HFFc6 (cell line): Measurements from ENCODE around the gene LMF1. TPM values are rescaled to one million over a fixed set of nuclear protein-coding genes. Genes with fewer than 3 reads are reported as not detected.

Source experiments
- DNase-seq: peaks from one replicate; pipeline ENCODE4 v3.0.0-alpha.2; 2018
- H3K27ac Mint-ChIP-seq: 2 replicates; pipeline ENCODE4 v1.8.0; 2020; ENCODE audit warnings: mild to moderate bottlenecking, mixed read lengths
- H3K27me3 Mint-ChIP-seq: 2 replicates; pipeline ENCODE4 v1.8.0; 2021; ENCODE audit warnings: mild to moderate bottlenecking, moderate library complexity, mixed read lengths; ENCODE audit not compliant: insufficient read depth
- H3K36me3 Mint-ChIP-seq: 2 replicates; pipeline ENCODE4 v1.8.0; 2021; ENCODE audit warnings: low read depth, mixed read lengths
- H3K4me1 Mint-ChIP-seq: 2 replicates; pipeline ENCODE4 v1.8.0; 2020; ENCODE audit warnings: low read depth, mixed read lengths
- H3K4me3 Mint-ChIP-seq: 2 replicates; pipeline ENCODE4 v1.8.0; 2020; ENCODE audit warnings: mild to moderate bottlenecking, moderate library complexity, mixed read lengths
- H3K9me3 Mint-ChIP-seq: 2 replicates; pipeline ENCODE4 v1.8.0; 2020; ENCODE audit warnings: mild to moderate bottlenecking, mixed read lengths
- total RNA-seq, 6 experiments: library from RNA; stranded (reverse); fragmentation: NEBNext Ultra II Directional; extraction: Animal tissue kit (Norgen Biotek cat#: 25700); gene quantifications; 2 replicates in 1 of 6; 3 replicates in 5 of 6; pipeline ENCODE4 v1.2.3, GENCODE V29; 2021
- TF ChIP-seq, protein P1 (sequence below): fragments of 200-600 bp; sonication (generic); IDR thresholded peaks from 2 replicates; pipeline ENCODE4 v1.5.0; 2021; ENCODE audit warnings: antibody characterized with exemption, mild to moderate bottlenecking

Gene LMF1
- total RNA-seq, 6 experiments from 2014 or later, result 10.9 to 19.3 (median 14.2) TPM

DNA sequence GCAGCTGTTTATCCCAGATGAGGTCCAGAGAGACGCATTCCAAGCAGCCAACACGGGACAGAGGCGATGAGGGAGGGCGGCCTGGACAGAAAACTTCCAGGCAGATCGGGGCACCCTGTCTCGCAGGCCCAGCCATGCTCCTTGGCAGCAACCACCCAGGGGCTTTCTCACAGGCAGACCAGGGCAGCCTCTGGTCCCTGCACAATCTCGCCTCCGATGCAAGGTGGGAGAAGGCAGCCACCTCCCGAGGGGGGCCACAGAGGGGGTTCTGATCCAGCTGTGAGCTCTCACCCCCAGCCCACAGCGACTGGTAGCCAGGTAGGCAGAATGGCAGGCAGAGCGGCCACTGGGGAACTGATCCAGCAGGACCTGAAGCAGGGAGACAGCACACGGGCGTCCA is 48.7 kb downstream of the LMF1 start:
- Mint-ChIP-seq H3K27me3 (no peaks in the 10 kb centered on the region; the same call in 1 of the 2 replicates), H3K4me3 (no peak overlapping the region), H3K9me3 (peaks cover 24% of the 10 kb centered on the region), H3K4me1 (peaks cover 18% of the 10 kb centered on the region), H3K27ac (no peak overlapping the region), H3K36me3 (peaks cover 44% of the 10 kb centered on the region)
- TF ChIP-seq, protein P1, sequence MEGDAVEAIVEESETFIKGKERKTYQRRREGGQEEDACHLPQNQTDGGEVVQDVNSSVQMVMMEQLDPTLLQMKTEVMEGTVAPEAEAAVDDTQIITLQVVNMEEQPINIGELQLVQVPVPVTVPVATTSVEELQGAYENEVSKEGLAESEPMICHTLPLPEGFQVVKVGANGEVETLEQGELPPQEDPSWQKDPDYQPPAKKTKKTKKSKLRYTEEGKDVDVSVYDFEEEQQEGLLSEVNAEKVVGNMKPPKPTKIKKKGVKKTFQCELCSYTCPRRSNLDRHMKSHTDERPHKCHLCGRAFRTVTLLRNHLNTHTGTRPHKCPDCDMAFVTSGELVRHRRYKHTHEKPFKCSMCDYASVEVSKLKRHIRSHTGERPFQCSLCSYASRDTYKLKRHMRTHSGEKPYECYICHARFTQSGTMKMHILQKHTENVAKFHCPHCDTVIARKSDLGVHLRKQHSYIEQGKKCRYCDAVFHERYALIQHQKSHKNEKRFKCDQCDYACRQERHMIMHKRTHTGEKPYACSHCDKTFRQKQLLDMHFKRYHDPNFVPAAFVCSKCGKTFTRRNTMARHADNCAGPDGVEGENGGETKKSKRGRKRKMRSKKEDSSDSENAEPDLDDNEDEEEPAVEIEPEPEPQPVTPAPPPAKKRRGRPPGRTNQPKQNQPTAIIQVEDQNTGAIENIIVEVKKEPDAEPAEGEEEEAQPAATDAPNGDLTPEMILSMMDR, result no peak
- no peak for DNase-seq

DNA sequence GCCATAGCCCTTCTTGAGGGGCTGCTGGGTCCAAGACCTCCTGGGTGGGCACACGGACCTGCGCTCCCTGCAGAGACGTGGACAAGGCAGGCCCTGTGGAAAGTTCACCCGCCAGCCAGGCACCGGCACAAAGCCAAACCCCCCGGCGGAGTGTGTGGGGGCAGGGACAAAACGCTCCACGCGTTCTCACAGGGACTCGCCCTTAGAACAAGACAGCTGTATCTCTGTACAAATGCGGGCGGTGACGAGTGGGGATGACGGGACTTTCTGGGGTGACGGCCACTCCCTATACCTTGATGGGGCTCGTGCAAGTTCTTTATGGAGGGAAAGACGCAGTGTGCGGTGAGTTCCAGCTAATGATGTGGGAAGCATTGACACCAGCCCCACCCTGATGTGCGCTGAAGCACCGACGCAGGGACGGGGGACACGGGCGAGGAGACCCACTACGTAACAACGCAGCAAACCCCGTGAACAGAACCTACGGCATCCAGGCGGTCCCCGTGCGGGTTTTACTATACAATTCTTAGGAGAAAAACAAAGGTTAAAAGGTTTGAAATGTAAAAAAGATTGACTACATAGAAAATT is 49.4 kb downstream of the LMF1 start:
- Mint-ChIP-seq H3K4me3 (no peak overlapping the region), H3K27me3 (no peaks in the 10 kb centered on the region; the same call in 1 of the 2 replicates), H3K4me1 (peaks cover 18% of the 10 kb centered on the region), H3K36me3 (peaks cover 43% of the 10 kb centered on the region), H3K9me3 (peaks cover 19% of the 10 kb centered on the region), H3K27ac (peak overlapping the region; percentile 92; the same call in 1 of the 2 replicates)
- TF ChIP-seq, protein P1, result no peak
- no peak for DNase-seq

DNA sequence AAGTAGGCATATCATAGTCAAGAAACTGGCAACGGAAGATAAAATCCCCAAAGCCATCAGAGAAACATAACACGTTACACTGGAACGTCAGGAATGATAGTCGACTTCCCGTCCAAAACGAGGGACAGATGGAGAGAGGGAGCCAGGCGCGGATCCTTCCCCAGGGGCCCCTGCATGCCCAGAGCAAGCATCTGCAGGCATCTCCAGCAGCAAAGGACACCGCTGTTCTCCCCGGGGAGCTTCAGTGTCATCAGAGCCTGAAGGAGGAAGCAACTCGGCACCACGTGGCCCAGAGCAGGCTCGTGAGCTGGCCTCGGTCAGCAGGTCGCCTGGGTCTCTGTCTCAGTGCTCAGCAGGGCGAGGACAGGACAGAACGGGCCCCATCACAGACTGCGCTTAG is 50.1 kb downstream of the LMF1 start:
- peaks cover 12% of the 10 kb centered on the region for H3K9me3 Mint-ChIP-seq
- H3K36me3 Mint-ChIP-seq, result peaks cover 39% of the 10 kb centered on the region
- DNase-seq, result peak; percentile 16
- no peaks in the 10 kb centered on the region; the same call in 1 of the 2 replicates for H3K27me3 Mint-ChIP-seq
- peak overlapping the region; percentile 74 for H3K4me3 Mint-ChIP-seq
- TF ChIP-seq, protein P1, result no peak
- H3K4me1 Mint-ChIP-seq, result peaks cover 18% of the 10 kb centered on the region
- peak overlapping the region; percentile 92 for H3K27ac Mint-ChIP-seq

DNA sequence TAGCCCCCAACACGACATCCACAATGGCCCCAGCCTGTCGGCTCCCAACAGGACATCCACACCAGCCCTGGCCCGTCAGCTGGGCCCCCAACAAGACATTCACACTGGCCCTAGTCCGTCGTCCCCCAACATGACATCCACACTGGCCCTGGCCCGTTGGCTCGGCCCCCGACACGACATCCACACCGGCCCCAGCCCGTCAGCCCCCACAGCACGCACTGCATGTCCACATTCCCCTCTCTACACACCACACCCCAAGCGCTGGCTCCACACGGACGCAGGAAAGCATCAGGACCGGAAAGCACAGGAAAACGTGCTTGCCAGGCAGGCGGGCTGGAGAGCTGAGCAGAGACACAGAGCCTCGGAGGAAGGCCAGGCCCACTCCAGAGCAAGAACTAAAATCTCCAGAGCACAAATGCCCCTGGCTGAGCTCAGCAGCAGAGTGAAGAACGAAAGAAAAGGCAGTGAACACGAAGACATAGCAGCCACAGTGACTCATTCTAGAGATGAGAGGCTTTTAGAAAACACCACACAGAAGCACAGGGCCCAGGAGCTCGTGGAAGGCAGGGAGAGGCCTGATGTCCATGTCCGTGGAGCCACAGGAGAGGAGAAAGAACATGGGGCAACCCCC is 50.6 kb downstream of the LMF1 start:
- DNase-seq, result peak; percentile 54
- Mint-ChIP-seq H3K4me1 (peaks cover 18% of the 10 kb centered on the region), H3K27me3 (no peaks in the 10 kb centered on the region), H3K27ac (peak overlapping the region; percentile 92), H3K9me3 (peaks cover 11% of the 10 kb centered on the region), H3K4me3 (peak overlapping the region; percentile 74), H3K36me3 (peaks cover 38% of the 10 kb centered on the region)
- TF ChIP-seq, protein P1, result no peak

DNA sequence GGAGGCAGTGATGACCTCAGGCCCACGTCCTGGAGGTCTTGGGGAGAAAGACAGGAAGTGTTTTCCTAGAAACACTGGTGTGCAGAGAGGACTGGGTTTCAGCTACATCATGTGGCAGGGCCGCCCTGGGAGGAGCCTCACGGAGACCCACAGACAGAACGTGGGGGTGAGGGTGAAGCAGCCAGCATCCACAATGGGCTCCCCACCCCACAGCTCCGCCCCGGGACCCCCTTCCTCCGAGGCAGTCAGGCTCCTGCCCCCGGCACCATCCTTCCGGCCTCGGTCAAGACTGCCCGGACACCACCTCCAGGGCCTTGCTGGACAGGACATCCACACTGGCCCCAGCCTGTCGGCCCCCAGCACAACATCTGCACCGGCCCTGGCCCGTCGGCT is 51.1 kb downstream of the LMF1 start:
- TF ChIP-seq, protein P1, result no peak
- no peaks in the 10 kb centered on the region for H3K27me3 Mint-ChIP-seq
- no peak overlapping the region for H3K4me3 Mint-ChIP-seq
- peaks cover 18% of the 10 kb centered on the region for H3K4me1 Mint-ChIP-seq
- H3K36me3 Mint-ChIP-seq, result peaks cover 33% of the 10 kb centered on the region
- H3K9me3 Mint-ChIP-seq, result peaks cover 15% of the 10 kb centered on the region
- no peak overlapping the region; the same call in 1 of the 2 replicates for H3K27ac Mint-ChIP-seq
- DNase-seq, result no peak
